Endometrial microvascular endothelial cells (primary cell): ENCODE measurements around the gene ZEB1. TPM values are rescaled to one million over a fixed set of nuclear protein-coding genes. Genes with fewer than 3 reads are reported as not detected.

Source experiments
- in situ Hi-C: cut with HindIII; loops from 2 replicates; pipeline ENCODE4 v1.10.0; 2017; ENCODE audit warnings: low sequenced_read_pairs, low pct_unique_long_range_greater_than_20kb; ENCODE audit errors: inconsistent ontology term
- total RNA-seq: library from RNA; depleted of rRNA; stranded (reverse); fragments of >200 nt; gene quantifications from one replicate; pipeline ENCODE4 v1.2.3, GENCODE V29; 2015; ENCODE audit errors: inconsistent ontology term

Gene ZEB1
- 46.9 TPM for total RNA-seq

- in situ Hi-C loops = no loop called here
These were observed at the start of gene ZEB1 for GRCh38 chr10:31318854-31319601. ZEB1 (plus strand) TSS chr10:31319216; CDS start chr10:31319235, 19 bp downstream.

DNA sequence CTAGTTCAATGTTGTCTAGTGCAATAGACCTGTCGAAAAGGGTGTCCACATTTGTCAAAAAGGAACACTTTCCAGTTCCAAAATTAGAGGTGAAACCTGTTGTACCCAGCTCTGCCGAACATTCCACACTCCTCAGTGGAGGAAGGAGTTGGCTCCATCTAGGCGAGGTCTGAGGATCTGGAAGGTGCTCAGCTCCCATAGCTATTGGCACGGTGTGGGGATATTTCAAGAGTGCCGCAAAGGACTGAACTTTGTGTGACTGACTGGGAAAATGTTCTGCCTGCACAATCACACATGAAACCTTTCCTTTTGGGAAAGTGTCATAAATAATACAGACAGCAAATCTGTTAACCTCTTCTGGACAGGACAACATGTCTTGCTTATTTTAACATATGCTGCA lies 48.1 kb upstream of the ZEB1 start:
- in situ Hi-C loops = no loop called here

DNA sequence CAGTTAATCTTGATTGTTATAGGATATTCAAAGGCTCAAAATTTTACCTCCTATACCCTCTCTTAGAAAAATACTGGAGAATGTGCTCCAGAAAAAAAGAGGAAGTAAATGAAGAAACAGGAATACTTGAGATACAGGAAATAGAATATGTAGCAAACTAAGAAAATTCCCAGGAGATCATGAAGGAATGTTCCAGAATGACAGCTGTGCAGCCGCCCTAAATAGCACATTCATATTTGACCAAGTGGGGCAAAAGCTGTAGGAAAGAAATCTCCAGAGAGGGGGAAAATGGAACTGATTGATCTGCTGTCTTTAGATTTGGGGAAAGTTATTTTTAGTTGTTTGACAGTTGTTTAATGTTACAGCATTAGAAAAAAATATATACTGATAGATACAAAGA lies 46.2 kb upstream of the ZEB1 start:
- in situ Hi-C loops = no loop called here

GRCh38 chr10:31273789-31274188 lies 45.2 kb upstream of the ZEB1 start:
- in situ Hi-C loops = no loop called here

- in situ Hi-C loops = no loop called here
These were observed 44.7 kb upstream of the ZEB1 start for GRCh38 chr10:31274310-31274709.

GRCh38 chr10:31278279-31278941 lies 40.6 kb upstream of the ZEB1 start:
- in situ Hi-C loops = no loop called here

- in situ Hi-C loops = no loop called here
These were observed 38.0 kb upstream of the ZEB1 start for GRCh38 chr10:31280972-31281371.

DNA sequence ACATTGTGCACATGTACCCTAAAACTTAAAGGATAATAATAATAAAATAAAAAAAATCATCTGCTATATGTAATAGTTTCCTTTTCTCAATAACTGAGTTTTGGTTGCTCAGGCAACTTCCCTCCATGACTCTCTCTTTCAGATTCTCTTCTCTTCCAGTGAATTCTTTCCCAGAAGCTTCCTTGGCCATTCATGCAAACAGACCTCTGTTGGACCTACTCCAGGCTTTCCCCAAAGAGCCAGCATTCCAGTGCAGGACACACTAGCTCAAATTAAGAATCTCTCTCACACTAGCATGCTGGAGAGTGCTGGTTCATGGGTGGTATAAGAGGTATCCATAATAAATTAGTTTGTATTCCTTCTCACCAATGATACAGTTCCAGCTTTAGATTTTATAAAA lies 31.0 kb upstream of the ZEB1 start:
- in situ Hi-C loops = no loop called here

DNA sequence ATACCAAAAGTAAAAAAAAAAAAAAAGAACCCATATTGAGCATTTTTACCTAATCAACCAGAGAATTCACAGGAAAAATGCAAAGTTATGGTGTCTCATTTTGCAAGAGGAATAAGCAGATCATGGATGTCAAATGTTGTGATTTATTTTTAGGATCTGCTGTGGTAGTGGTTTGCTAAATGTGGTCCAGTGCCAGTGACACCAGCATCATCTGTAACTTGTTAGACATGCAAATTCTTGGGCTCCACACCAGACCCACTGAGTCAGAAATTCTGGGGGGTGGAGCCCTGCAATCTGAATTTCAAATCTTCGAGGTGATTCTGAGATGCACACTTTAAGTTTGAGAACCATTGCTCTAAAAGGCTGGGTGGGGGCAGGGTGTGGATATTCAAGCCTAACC lies 30.1 kb upstream of the ZEB1 start:
- in situ Hi-C loops = no loop called here

- in situ Hi-C loops = no loop called here
These were observed 28.6 kb upstream of the ZEB1 start for GRCh38 chr10:31290386-31290785.

DNA sequence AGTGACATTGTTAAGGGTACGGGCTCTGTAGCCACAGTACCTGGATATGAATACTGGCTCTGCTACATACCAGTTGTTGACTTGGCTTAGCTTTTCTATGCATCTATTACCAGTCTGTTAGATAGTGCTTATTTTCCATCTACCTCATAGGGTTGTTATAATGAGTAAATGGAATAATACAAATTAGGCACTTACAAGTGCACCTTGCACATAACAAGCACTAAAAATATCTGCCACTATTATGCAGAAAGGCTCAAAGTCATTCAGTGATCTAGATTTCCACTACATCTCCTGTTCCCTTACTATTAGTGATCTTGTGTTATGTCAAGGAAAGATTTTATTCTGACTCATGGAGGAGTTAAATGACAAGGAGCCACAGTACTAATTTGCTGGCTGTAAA lies 27.9 kb upstream of the ZEB1 start:
- in situ Hi-C loops = no loop called here

GRCh38 chr10:31294558-31294957 lies 24.5 kb upstream of the ZEB1 start:
- in situ Hi-C loops = no loop called here

DNA sequence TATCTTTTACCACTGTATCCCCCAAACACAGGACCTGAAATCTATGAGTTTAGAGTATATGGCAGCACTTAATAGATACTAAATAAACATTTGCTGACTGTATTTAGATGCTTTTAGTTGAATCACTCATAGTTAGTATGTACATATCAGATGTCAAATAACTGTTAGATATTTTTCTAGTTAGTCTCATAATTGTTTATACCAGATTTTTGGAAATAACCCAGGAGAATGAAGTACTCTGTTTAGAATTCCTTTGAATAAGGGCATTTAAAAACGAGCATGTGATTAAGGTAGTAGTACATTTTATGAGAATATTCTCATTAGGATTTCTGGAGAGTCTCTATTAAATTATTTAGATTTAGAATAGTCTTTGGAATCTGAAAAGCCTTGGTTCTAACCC lies 22.3 kb upstream of the ZEB1 start:
- in situ Hi-C loops = no loop called here

GRCh38 chr10:31299119-31299518 lies 19.9 kb upstream of the ZEB1 start:
- in situ Hi-C loops = no loop called here

GRCh38 chr10:31303212-31303611 lies 15.8 kb upstream of the ZEB1 start:
- in situ Hi-C loops = no loop called here

GRCh38 chr10:31304291-31304970 lies 14.6 kb upstream of the ZEB1 start:
- in situ Hi-C loops = no loop called here

DNA sequence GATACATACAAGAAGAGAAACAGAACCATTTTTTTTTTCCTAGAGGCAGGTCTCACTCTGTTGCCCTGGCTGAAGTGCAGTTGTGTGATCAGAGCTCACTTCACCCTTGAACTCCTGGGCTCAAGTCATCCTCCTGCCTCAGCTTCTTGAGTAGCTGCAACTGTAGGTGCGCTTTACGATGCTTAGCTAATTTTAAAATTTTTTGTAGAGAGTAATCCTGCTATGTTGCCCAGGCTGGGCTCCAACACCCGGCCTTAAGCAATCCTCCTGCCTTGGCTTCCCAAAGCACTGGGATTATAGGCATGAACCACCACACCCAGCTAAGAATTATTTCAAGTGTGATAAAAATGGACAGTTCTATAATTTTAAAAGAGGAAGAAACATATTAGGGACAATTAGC lies 5.6 kb upstream of the ZEB1 start:
- in situ Hi-C loops = no loop called here

DNA sequence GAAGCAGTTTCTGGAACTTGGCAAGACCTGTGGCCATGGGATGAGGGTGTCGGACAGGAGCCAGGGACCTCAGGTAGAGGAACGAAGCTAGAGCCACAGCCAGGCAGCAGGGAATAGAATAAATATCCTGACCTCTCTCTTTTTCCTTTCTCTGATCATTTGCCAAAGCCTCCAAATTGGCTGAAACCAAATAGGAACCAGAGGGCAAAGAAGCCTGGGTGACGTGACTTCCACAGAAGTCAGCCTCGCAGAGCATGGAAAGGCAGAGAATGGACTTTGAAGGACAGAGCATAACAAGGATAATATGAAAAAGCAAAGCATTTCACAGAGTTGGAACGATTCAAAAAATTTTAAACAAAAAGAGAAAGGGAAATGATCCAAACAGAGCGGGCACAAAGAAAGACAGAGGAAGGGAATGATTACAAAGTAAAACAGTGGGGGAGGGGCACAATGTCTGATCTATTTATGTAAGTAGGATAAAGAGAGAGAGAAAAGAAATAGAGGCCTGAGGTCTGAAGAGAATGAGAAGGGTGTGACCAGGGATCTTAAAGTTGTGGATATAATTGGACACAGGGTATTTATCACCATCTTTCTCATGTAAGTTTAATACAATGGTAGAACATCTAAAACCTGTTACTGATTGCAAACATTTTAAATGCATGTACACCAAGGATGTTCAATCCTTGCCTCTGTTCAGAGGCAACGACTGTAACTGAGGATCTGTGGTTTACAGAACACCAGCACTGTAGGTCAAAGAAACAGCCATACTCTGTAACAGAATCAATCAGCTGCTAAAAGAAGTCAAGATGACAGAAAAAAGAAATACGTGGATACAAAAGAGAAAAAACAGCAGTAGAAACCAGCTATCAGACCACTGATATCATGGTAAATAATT lies 4.5 kb upstream of the ZEB1 start:
- in situ Hi-C loops = no loop called here

DNA sequence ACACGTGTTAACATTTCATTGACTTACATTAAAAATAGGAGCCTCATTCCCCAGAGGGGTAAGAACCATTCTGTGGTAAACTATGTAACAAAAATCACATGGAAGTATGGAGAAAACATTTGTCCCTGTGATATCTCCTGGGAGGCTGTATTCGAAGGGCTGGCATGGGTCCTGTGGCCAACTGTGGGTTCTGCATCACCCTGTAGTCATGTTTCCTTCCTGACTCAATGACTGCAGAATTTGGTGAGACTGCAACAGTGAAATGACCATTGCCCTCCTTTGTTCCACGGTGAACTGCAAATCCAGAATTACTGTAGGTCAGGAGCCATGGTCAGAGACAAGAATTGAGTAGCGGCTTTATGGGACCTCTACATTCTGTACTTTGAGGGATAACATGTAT lies 3.6 kb upstream of the ZEB1 start:
- in situ Hi-C loops = no loop called here
